Measurements from ENCODE around the gene ASAP3. TPM values are rescaled to one million over a fixed set of nuclear protein-coding genes. Genes with fewer than 3 reads are reported as not detected.

Gene ASAP3
- total and polyA plus RNA-seq, 9 of the 15 experiments (the other 6 are each of a cell fraction or from before 2014, with no cell fraction given) = 1.7 to 31.2 (median 17.4) TPM

DNA sequence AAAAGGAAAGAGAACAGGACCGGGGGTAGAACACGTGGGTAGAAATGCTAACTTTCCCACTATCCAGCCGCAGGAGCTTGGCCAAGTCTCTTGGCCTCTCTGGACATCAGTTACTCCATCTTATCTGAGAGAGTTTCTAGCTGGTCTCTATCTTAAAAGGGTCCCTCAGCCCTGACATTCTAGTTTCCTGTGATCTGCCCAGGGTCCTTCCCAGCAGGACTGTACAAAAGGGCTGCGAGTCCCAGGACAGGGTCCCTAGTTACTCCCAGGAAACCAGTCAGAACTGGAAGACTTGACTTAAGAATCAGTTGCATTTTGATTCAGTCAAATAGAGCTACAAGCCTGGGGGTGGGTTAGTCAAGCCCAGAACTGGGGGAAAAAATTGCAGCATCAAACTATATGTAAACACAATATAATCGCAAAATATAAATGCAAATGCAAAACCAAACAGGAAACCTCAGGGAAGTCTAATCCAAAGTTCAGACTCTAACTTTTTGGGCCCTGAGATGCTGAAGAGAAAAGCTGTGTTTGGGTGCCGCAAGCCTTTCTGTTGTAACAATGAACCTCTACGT, 2.9 kb downstream of the ASAP3 start (continued):
- TF ChIP-seq, protein P1, sequence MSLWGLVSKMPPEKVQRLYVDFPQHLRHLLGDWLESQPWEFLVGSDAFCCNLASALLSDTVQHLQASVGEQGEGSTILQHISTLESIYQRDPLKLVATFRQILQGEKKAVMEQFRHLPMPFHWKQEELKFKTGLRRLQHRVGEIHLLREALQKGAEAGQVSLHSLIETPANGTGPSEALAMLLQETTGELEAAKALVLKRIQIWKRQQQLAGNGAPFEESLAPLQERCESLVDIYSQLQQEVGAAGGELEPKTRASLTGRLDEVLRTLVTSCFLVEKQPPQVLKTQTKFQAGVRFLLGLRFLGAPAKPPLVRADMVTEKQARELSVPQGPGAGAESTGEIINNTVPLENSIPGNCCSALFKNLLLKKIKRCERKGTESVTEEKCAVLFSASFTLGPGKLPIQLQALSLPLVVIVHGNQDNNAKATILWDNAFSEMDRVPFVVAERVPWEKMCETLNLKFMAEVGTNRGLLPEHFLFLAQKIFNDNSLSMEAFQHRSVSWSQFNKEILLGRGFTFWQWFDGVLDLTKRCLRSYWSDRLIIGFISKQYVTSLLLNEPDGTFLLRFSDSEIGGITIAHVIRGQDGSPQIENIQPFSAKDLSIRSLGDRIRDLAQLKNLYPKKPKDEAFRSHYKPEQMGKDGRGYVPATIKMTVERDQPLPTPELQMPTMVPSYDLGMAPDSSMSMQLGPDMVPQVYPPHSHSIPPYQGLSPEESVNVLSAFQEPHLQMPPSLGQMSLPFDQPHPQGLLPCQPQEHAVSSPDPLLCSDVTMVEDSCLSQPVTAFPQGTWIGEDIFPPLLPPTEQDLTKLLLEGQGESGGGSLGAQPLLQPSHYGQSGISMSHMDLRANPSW (CRISPR knock-in tag; IDR thresholded peaks at IDR 0.05) = no peak
- TF ChIP-seq SMARCE1 (IDR thresholded peaks at IDR 0.05) (no peak), TCFL5 (CRISPR knock-in tag; conservative IDR thresholded peaks at IDR 0.05) (no peak), PHB (CRISPR knock-in tag; IDR thresholded peaks at IDR 0.05) (no peak), CREBBP (IDR thresholded peaks at IDR 0.05; ENCODE audit: low read depth, low read length) (no peak), PHF8 (IDR thresholded peaks at IDR 0.05; ENCODE audit: borderline replicate concordance, low read length) (no peak), ZNF518B (CRISPR knock-in tag; IDR thresholded peaks at IDR 0.05) (no peak), XRCC5 (IDR thresholded peaks at IDR 0.05; ENCODE audit: low read depth, low read length) (no peak), ATF1 (CRISPR knock-in tag; IDR thresholded peaks at IDR 0.05) (no peak), ATF1 (tag; IDR thresholded peaks at IDR 0.05) (no peak), CBFA2T3 (IDR thresholded peaks at IDR 0.05) (no peak), SMAD2 (IDR thresholded peaks at IDR 0.05; ENCODE audit: low read depth, low read length) (no peak), ZNF239 (CRISPR knock-in tag; IDR thresholded peaks at IDR 0.05) (peak; percentile 71; the same call in 1 of the 2 replicates), CREB1 (IDR thresholded peaks at IDR 0.05) (no peak), CREB1 (CRISPR knock-in tag; IDR thresholded peaks at IDR 0.05) (no peak), ZNF140 (CRISPR knock-in tag; IDR thresholded peaks at IDR 0.05) (no peak), IFI16 (CRISPR knock-in tag; IDR thresholded peaks at IDR 0.05) (no peak), ZNF263 (CRISPR knock-in tag; IDR thresholded peaks at IDR 0.05; ENCODE audit: borderline replicate concordance) (no peak)
- TF ChIP-seq, protein P2, sequence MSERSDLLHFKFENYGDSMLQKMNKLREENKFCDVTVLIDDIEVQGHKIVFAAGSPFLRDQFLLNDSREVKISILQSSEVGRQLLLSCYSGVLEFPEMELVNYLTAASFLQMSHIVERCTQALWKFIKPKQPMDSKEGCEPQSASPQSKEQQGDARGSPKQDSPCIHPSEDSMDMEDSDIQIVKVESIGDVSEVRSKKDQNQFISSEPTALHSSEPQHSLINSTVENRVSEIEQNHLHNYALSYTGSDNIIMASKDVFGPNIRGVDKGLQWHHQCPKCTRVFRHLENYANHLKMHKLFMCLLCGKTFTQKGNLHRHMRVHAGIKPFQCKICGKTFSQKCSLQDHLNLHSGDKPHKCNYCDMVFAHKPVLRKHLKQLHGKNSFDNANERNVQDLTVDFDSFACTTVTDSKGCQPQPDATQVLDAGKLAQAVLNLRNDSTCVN (CRISPR knock-in tag; IDR thresholded peaks at IDR 0.05) = no peak
- TF ChIP-seq, protein P3, sequence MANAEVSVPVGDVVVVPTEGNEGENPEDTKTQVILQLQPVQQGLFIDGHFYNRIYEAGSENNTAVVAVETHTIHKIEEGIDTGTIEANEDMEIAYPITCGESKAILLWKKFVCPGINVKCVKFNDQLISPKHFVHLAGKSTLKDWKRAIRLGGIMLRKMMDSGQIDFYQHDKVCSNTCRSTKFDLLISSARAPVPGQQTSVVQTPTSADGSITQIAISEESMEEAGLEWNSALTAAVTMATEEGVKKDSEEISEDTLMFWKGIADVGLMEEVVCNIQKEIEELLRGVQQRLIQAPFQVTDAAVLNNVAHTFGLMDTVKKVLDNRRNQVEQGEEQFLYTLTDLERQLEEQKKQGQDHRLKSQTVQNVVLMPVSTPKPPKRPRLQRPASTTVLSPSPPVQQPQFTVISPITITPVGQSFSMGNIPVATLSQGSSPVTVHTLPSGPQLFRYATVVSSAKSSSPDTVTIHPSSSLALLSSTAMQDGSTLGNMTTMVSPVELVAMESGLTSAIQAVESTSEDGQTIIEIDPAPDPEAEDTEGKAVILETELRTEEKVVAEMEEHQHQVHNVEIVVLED (CRISPR knock-in tag; IDR thresholded peaks at IDR 0.05) = peak; percentile 42; the same call in 1 of the 2 replicates
- TF ChIP-seq, protein P4, sequence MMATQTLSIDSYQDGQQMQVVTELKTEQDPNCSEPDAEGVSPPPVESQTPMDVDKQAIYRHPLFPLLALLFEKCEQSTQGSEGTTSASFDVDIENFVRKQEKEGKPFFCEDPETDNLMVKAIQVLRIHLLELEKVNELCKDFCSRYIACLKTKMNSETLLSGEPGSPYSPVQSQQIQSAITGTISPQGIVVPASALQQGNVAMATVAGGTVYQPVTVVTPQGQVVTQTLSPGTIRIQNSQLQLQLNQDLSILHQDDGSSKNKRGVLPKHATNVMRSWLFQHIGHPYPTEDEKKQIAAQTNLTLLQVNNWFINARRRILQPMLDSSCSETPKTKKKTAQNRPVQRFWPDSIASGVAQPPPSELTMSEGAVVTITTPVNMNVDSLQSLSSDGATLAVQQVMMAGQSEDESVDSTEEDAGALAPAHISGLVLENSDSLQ (IDR thresholded peaks at IDR 0.05) = no peak
